Skeletal muscle tissue (tissue), 4 donors: ENCODE data around the gene CNGA4. TPM values are rescaled to one million over a fixed set of nuclear protein-coding genes. Genes with fewer than 3 reads are reported as not detected.

Source experiments
- H3K27ac ChIP-seq: one replicate; pipeline ENCODE4 v1.7.0; 2013; ENCODE audit warnings: mild to moderate bottlenecking, low read depth, low read length, inconsistent platforms
- H3K27me3 ChIP-seq, 3 donors: one replicate each; pipeline ENCODE4 v1.7.0; 2013; ENCODE audit warnings: low read length in 3 of 3; ENCODE audit not compliant: control insufficient read depth in 3 of 3, insufficient read depth in 3 of 3
- H3K36me3 ChIP-seq, 3 donors: one replicate each; pipeline ENCODE4 v1.7.0; 2013; ENCODE audit warnings: low read length in 3 of 3; ENCODE audit not compliant: control insufficient read depth in 3 of 3, insufficient read depth in 3 of 3
- H3K4me1 ChIP-seq, 3 donors: one replicate each; pipeline ENCODE4 v1.7.0; 2013; ENCODE audit warnings: low read length in 3 of 3, mild to moderate bottlenecking in 3 of 3; ENCODE audit not compliant: control insufficient read depth in 3 of 3, insufficient read depth in 3 of 3
- H3K4me3 ChIP-seq, 3 donors: one replicate each; pipeline ENCODE4 v1.7.0; 2013; ENCODE audit warnings: low read length in 3 of 3
- H3K9ac ChIP-seq, 3 donors: one replicate each; pipeline ENCODE4 v1.7.0; 2013; ENCODE audit warnings: low read length in 3 of 3, mild to moderate bottlenecking in 3 of 3, moderate library complexity in 2 of 3, low read depth in 1 of 3
- H3K9me3 ChIP-seq, 3 donors: one replicate each; pipeline ENCODE4 v1.7.0; 2013; ENCODE audit warnings: low read length in 3 of 3; ENCODE audit not compliant: control insufficient read depth in 3 of 3
- total RNA-seq: library from RNA; depleted of rRNA; stranded (reverse); fragments of >200 nt; gene quantifications from one replicate; pipeline ENCODE4 v1.2.3, GENCODE V29; 2014
- donor health status: Osteomylitis.

Gene CNGA4
- total RNA-seq, 1 donor from 2014 or later, result not detected

- Histone ChIP-seq H3K27me3 (no peaks in the 10 kb centered on the region), H3K36me3 (peaks cover 0 to 23% (median 8%) of the 10 kb centered on the region in 3 donors), H3K4me3 (no peak overlapping the region), H3K27ac (no peak overlapping the region), H3K9me3 (no peaks in the 10 kb centered on the region), H3K9ac (no peak overlapping the region), H3K4me1 (no peaks in the 10 kb centered on the region)
Observed at GRCh38 chr11:6203327-6203726, 35.6 kb upstream of the CNGA4 start.

DNA sequence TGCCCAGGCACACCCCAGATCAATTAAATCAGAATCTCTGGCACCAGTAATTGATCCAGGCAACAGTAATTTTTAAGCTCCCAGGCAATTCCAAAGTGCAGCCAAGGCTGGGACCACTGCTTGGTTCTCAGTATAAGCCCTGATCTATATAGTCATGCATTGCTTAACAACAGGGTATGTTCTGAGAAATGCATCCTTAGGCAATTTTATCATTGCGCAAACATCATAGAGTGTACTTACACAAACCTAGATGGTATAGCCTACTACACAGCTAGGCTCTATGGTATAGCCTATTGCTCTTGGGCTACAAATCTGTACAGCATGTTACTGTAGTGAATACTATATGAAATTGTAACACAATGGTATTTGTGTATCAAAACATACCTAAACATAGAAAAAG, 34.2 kb upstream of the CNGA4 start:
- Histone ChIP-seq H3K9me3 (no peaks in the 10 kb centered on the region), H3K4me3 (no peak overlapping the region), H3K36me3 (peaks cover 2 to 23% (median 12%) of the 10 kb centered on the region in 3 donors), H3K9ac (no peak overlapping the region), H3K27ac (no peak overlapping the region), H3K27me3 (no peaks in the 10 kb centered on the region), H3K4me1 (no peaks in the 10 kb centered on the region)

- no peaks in the 10 kb centered on the region for H3K27me3 ChIP-seq
- H3K4me3 ChIP-seq, result no peak within 1 kb of the TSS
- peaks cover 7 to 30% (median 17%) of the 10 kb centered on the region in 3 donors for H3K36me3 ChIP-seq
- H3K9ac ChIP-seq, result no peak within 1 kb of the TSS
- H3K27ac ChIP-seq, result no peak within 1 kb of the TSS
- H3K9me3 ChIP-seq, result no peaks in the 10 kb centered on the region
- H3K4me1 ChIP-seq, result no peaks in the 10 kb centered on the region
Observed at GRCh38 chr11:6205366-6205765, 33.5 kb upstream of the CNGA4 start, which contains the start of gene C11orf42. Gene C11orf42, plus strand, starts transcription at chr11:6205557. Its CDS starts 59 bp downstream, at chr11:6205616.

GRCh38 chr11:6206456-6207180, 32.3 kb upstream of the CNGA4 start:
- no peak overlapping the region for H3K9ac ChIP-seq
- no peak overlapping the region for H3K4me3 ChIP-seq
- no peaks in the 10 kb centered on the region for H3K27me3 ChIP-seq
- no peaks in the 10 kb centered on the region for H3K4me1 ChIP-seq
- H3K27ac ChIP-seq, result no peak overlapping the region
- no peaks in the 10 kb centered on the region for H3K9me3 ChIP-seq
- H3K36me3 ChIP-seq, result peaks cover 11 to 42% (median 26%) of the 10 kb centered on the region in 3 donors

- Histone ChIP-seq H3K4me3 (no peak overlapping the region), H3K9me3 (no peaks in the 10 kb centered on the region), H3K27ac (no peak overlapping the region), H3K27me3 (no peaks in the 10 kb centered on the region), H3K9ac (no peak overlapping the region), H3K36me3 (peaks cover 26 to 55% (median 52%) of the 10 kb centered on the region in 3 donors), H3K4me1 (no peaks in the 10 kb centered on the region)
Observed at GRCh38 chr11:6209801-6210200, 29.1 kb upstream of the CNGA4 start.

DNA sequence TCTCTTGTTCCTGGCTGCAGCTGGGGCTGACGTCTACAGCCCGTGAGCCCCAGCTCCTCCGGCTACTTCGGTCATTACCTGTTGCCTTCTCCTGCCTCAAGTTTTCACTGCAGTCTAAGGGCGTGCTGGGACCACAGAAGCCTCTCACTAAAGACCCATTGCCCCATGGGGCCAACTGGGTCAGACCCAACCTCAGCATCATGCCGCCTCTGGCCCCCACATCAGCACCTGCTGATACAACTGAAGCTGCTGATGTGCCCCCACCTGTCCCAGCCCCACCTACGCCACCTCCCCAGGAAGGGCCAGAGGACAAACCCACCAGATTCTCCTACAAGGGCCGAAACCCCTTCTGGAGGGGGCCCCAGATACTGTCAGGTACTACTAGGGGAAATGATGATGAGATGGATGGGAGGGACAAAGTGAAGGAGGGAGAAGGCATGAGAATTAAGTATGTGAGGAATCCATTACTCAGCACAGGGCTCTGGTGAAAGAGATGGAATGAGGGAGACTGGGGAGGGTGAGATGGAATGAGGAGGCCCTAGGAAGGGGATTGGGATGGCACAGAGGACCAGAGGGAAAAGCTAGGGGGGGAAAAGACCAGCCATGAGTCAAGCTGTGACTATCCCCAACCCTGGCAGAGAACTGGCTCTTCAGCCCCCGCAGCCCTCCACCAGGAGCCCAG, 28.5 kb upstream of the CNGA4 start:
- Histone ChIP-seq H3K27me3 (no peaks in the 10 kb centered on the region), H3K27ac (no peak overlapping the region), H3K36me3 (peaks cover 26 to 52% (median 50%) of the 10 kb centered on the region in 3 donors), H3K9me3 (no peaks in the 10 kb centered on the region), H3K9ac (no peak overlapping the region), H3K4me3 (no peak overlapping the region), H3K4me1 (no peaks in the 10 kb centered on the region)

- Histone ChIP-seq H3K4me3 (no peak overlapping the region), H3K27ac (no peak overlapping the region), H3K27me3 (no peaks in the 10 kb centered on the region), H3K9me3 (no peaks in the 10 kb centered on the region), H3K36me3 (peaks cover 46 to 71% (median 67%) of the 10 kb centered on the region in 3 donors), H3K9ac (no peak overlapping the region), H3K4me1 (no peaks in the 10 kb centered on the region)
Observed at GRCh38 chr11:6214530-6214929, 24.4 kb upstream of the CNGA4 start.

- Histone ChIP-seq H3K9ac (no peak overlapping the region), H3K27me3 (no peaks in the 10 kb centered on the region), H3K27ac (no peak overlapping the region), H3K9me3 (no peaks in the 10 kb centered on the region), H3K36me3 (peaks cover 40 to 63% (median 61%) of the 10 kb centered on the region in 3 donors), H3K4me1 (no peaks in the 10 kb centered on the region), H3K4me3 (no peak overlapping the region)
Observed at GRCh38 chr11:6216501-6216900, 22.4 kb upstream of the CNGA4 start.

GRCh38 chr11:6217722-6218121, 21.2 kb upstream of the CNGA4 start:
- no peak overlapping the region for H3K4me3 ChIP-seq
- no peaks in the 10 kb centered on the region for H3K27me3 ChIP-seq
- H3K9ac ChIP-seq, result no peak overlapping the region
- H3K9me3 ChIP-seq, result no peaks in the 10 kb centered on the region
- H3K27ac ChIP-seq, result no peak overlapping the region
- H3K4me1 ChIP-seq, result no peaks in the 10 kb centered on the region
- peaks cover 44 to 64% (median 64%) of the 10 kb centered on the region in 3 donors for H3K36me3 ChIP-seq

DNA sequence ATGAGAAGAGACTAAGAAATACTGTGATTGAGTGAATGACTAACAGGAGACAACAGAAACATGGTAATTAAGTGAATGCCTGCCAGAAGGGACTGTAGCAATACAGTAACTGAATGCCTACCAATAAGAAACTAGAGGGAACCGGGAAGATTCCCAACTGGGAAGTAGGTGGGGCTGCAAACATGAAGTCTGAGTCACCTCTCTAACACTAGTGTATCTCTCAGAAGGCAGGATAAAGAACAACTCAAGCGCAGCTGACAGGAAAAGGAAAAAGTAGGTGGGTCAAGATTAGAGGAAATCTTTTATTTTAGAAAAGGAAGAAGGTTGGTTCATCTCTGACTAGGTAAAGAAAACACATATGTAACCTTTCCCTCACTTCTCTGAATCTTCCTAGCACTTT, 19.5 kb upstream of the CNGA4 start:
- H3K4me3 ChIP-seq, result no peak overlapping the region
- peaks cover 52 to 75% (median 67%) of the 10 kb centered on the region in 3 donors for H3K36me3 ChIP-seq
- no peak overlapping the region for H3K9ac ChIP-seq
- H3K4me1 ChIP-seq, result peaks cover 0 to under 1% (median 0%) of the 10 kb centered on the region in 3 donors
- no peaks in the 10 kb centered on the region for H3K27me3 ChIP-seq
- no peak overlapping the region for H3K27ac ChIP-seq
- H3K9me3 ChIP-seq, result no peaks in the 10 kb centered on the region
